Kasumi-1 (cell line): Measurements from ENCODE around the gene MS4A8.

Experiments used
- DNase-seq, 2 experiments: peaks; one replicate each; lab custom pipeline; 2025; lab: John Stamatoyannopoulos, UW

Gene MS4A8

GRCh38 chr11:60764879-60765278, 65.5 kb downstream of the MS4A8 start:
- no peak for DNase-seq

- DNase-seq, result no peak
Measured at GRCh38 chr11:60765355-60765754, 65.9 kb downstream of the MS4A8 start.
